HepG2 (cell line): ENCODE measurements around the gene FHL3.

ENCODE experiments used
- CREB1 ChIP-seq, 2 experiments: fragments of 450-650 bp in 1 of 2; IDR thresholded peaks; 2 replicates each; pipeline ENCODE4 v1.6.1; 2016 to 2017; ENCODE audit warnings: control low read depth in 1 of 2, mild to moderate bottlenecking in 1 of 2, missing compliant biosample characterization in 1 of 2, missing genetic modification characterization in 1 of 2
- CTCF ChIP-seq: sonication (generic); formaldehyde crosslinking; IDR thresholded peaks from 2 replicates; pipeline ENCODE4 v1.5.0; 2020; ENCODE audit warnings: mild to moderate bottlenecking, missing genetic modification reagents, moderate library complexity
- MYNN ChIP-seq: sonication (generic); formaldehyde crosslinking; IDR thresholded peaks from 2 replicates; pipeline ENCODE4 v1.4.0; 2020; ENCODE audit warnings: mild to moderate bottlenecking, low read depth, missing genetic modification reagents
- SNRNP70 ChIP-seq: fragments of 200-400 bp; formaldehyde crosslinking; IDR thresholded peaks from 2 replicates; pipeline ENCODE4 v1.6.1; 2017; ENCODE audit warnings: mild to moderate bottlenecking, low read depth, low read length, moderate library complexity
- YY1 ChIP-seq: IDR thresholded peaks from 2 replicates; pipeline ENCODE4 v1.6.1; 2011; ENCODE audit warnings: low read length, low read depth, moderate library complexity, mild to moderate bottlenecking; ENCODE audit not compliant: insufficient read depth, insufficient replicate concordance
- ZNF251 ChIP-seq: sonication (generic); formaldehyde crosslinking; IDR thresholded peaks from 2 replicates; pipeline ENCODE4 v1.9.0; 2021; ENCODE audit warnings: mild to moderate bottlenecking, missing genetic modification reagents
- ZNF354B ChIP-seq: sonication (generic); formaldehyde crosslinking; IDR thresholded peaks from 2 replicates; pipeline ENCODE4 v1.8.0; 2022; ENCODE audit warnings: mild to moderate bottlenecking, missing genetic modification reagents

GRCh38 chr1:38045401-38046332 lies 40.4 kb upstream of the FHL3 start:
- TF ChIP-seq CTCF (CRISPR knock-in tag) (no peak), YY1 (no peak), ZNF251 (no peak), ZNF354B (CRISPR knock-in tag) (no peak), SNRNP70 (no peak), MYNN (CRISPR knock-in tag) (no peak), CREB1 (IDR thresholded peaks at IDR 0.05) (no peak), CREB1 (CRISPR knock-in tag; IDR thresholded peaks at IDR 0.05) (no peak)
